ENCODE data around the gene ANO2. TPM values are rescaled to one million over a fixed set of nuclear protein-coding genes. Genes with fewer than 3 reads are reported as not detected.

The ANO2 gene
- total RNA-seq, 2 experiments from 2014 or later = not detected

GRCh38 chr12:5619628-5620027, 325.4 kb downstream of the ANO2 start:
- Mint-ChIP-seq H3K4me1 (no peaks in the 10 kb centered on the region), H3K4me3 (no peak overlapping the region), H3K9me3 (ENCODE audit: low read depth) (no peaks in the 10 kb centered on the region), H3K27me3 (no peaks in the 10 kb centered on the region), H3K36me3 (no peaks in the 10 kb centered on the region), H3K27ac (no peak overlapping the region)
- ATAC-seq = no peak
- no peak for DNase-seq
- CTCF ChIA-PET = no interaction called here

- ATAC-seq (no peak), DNase-seq (no peak)
- CTCF ChIA-PET = no interaction called here
- H3K9me3 Mint-ChIP-seq (ENCODE audit: low read depth) = no peaks in the 10 kb centered on the region
- no peaks in the 10 kb centered on the region for H3K27me3 Mint-ChIP-seq
- no peak overlapping the region for H3K4me3 Mint-ChIP-seq
- H3K27ac Mint-ChIP-seq = no peak overlapping the region
- H3K4me1 Mint-ChIP-seq = no peaks in the 10 kb centered on the region
- no peaks in the 10 kb centered on the region for H3K36me3 Mint-ChIP-seq
Observed at GRCh38 chr12:5616854-5617253, 328.2 kb downstream of the ANO2 start.

- Mint-ChIP-seq H3K9me3 (ENCODE audit: low read depth) (no peaks in the 10 kb centered on the region), H3K27me3 (no peaks in the 10 kb centered on the region), H3K4me3 (no peak overlapping the region), H3K4me1 (no peaks in the 10 kb centered on the region), H3K27ac (no peak overlapping the region), H3K36me3 (no peaks in the 10 kb centered on the region)
- DNase-seq (no peak), ATAC-seq (no peak)
- CTCF ChIA-PET = no interaction called here
Observed at GRCh38 chr12:5615760-5616159, 329.3 kb downstream of the ANO2 start.

- Mint-ChIP-seq H3K4me3 (no peak overlapping the region), H3K36me3 (no peaks in the 10 kb centered on the region), H3K27me3 (no peaks in the 10 kb centered on the region), H3K27ac (no peak overlapping the region), H3K4me1 (no peaks in the 10 kb centered on the region), H3K9me3 (ENCODE audit: low read depth) (no peaks in the 10 kb centered on the region)
- CTCF ChIA-PET = no interaction called here
- no peak for ATAC-seq
- no peak for DNase-seq
Observed at GRCh38 chr12:5614256-5614655, 330.8 kb downstream of the ANO2 start.

GRCh38 chr12:5612556-5613410, 332.3 kb downstream of the ANO2 start:
- CTCF ChIA-PET = no interaction called here
- H3K36me3 Mint-ChIP-seq = no peaks in the 10 kb centered on the region

GRCh38 chr12:5611162-5611561, 333.9 kb downstream of the ANO2 start:
- no peaks in the 10 kb centered on the region for H3K9me3 Mint-ChIP-seq (ENCODE audit: low read depth)
- H3K4me1 Mint-ChIP-seq = no peaks in the 10 kb centered on the region
- ATAC-seq (no peak), DNase-seq (no peak)
- no peak overlapping the region for H3K4me3 Mint-ChIP-seq
- no peaks in the 10 kb centered on the region for H3K36me3 Mint-ChIP-seq
- no peak overlapping the region for H3K27ac Mint-ChIP-seq
- CTCF ChIA-PET = no interaction called here
- H3K27me3 Mint-ChIP-seq = no peaks in the 10 kb centered on the region

More at GRCh38 chr12:5612556-5613410, 332.3 kb downstream of the ANO2 start:
- no peak for DNase-seq
- no peak overlapping the region for H3K4me3 Mint-ChIP-seq
- H3K4me1 Mint-ChIP-seq = no peaks in the 10 kb centered on the region
- ATAC-seq = no peak
- no peak overlapping the region for H3K27ac Mint-ChIP-seq
- no peaks in the 10 kb centered on the region for H3K27me3 Mint-ChIP-seq
- no peaks in the 10 kb centered on the region for H3K9me3 Mint-ChIP-seq (ENCODE audit: low read depth)

GRCh38 chr12:5599378-5599777, 345.7 kb downstream of the ANO2 start:
- Mint-ChIP-seq H3K27ac (no peak overlapping the region), H3K9me3 (ENCODE audit: low read depth) (no peaks in the 10 kb centered on the region), H3K4me3 (no peak overlapping the region), H3K36me3 (no peaks in the 10 kb centered on the region), H3K27me3 (peaks cover 6% of the 10 kb centered on the region), H3K4me1 (no peaks in the 10 kb centered on the region)
- ATAC-seq (no peak), DNase-seq (no peak)
- CTCF ChIA-PET = no interaction called here

- no peaks in the 10 kb centered on the region for H3K4me1 Mint-ChIP-seq
- no peak overlapping the region for H3K4me3 Mint-ChIP-seq
- no peak overlapping the region for H3K27ac Mint-ChIP-seq
- H3K27me3 Mint-ChIP-seq = peaks cover 3% of the 10 kb centered on the region
- ATAC-seq (no peak), DNase-seq (no peak)
- no peaks in the 10 kb centered on the region for H3K36me3 Mint-ChIP-seq
- H3K9me3 Mint-ChIP-seq (ENCODE audit: low read depth) = no peaks in the 10 kb centered on the region
- CTCF ChIA-PET = no interaction called here
Observed at GRCh38 chr12:5593998-5594397, 351.1 kb downstream of the ANO2 start.

- no peaks in the 10 kb centered on the region for H3K4me1 Mint-ChIP-seq
- H3K9me3 Mint-ChIP-seq (ENCODE audit: low read depth) = no peaks in the 10 kb centered on the region
- CTCF ChIA-PET = no interaction called here
- peaks cover 3% of the 10 kb centered on the region for H3K27me3 Mint-ChIP-seq
- no peak for ATAC-seq
- H3K4me3 Mint-ChIP-seq = no peak overlapping the region
- no peaks in the 10 kb centered on the region for H3K36me3 Mint-ChIP-seq
- no peak for DNase-seq
- H3K27ac Mint-ChIP-seq = no peak overlapping the region
Observed at GRCh38 chr12:5593086-5593485, 352.0 kb downstream of the ANO2 start.

GRCh38 chr12:5592310-5592709, 352.7 kb downstream of the ANO2 start:
- Mint-ChIP-seq H3K27me3 (peaks cover 3% of the 10 kb centered on the region), H3K36me3 (no peaks in the 10 kb centered on the region), H3K4me3 (no peak overlapping the region), H3K4me1 (no peaks in the 10 kb centered on the region), H3K9me3 (ENCODE audit: low read depth) (no peaks in the 10 kb centered on the region), H3K27ac (no peak overlapping the region)
- CTCF ChIA-PET = no interaction called here
- no peak for DNase-seq
- no peak for ATAC-seq

- no peak overlapping the region for H3K4me3 Mint-ChIP-seq
- no peaks in the 10 kb centered on the region for H3K27me3 Mint-ChIP-seq
- H3K9me3 Mint-ChIP-seq (ENCODE audit: low read depth) = no peaks in the 10 kb centered on the region
- H3K27ac Mint-ChIP-seq = no peak overlapping the region
- CTCF ChIA-PET = no interaction called here
- DNase-seq (no peak), ATAC-seq (no peak)
- H3K36me3 Mint-ChIP-seq = no peaks in the 10 kb centered on the region
- no peaks in the 10 kb centered on the region for H3K4me1 Mint-ChIP-seq
Observed at GRCh38 chr12:5590316-5590715, 354.7 kb downstream of the ANO2 start.

GRCh38 chr12:5589054-5589453, 356.0 kb downstream of the ANO2 start:
- no peaks in the 10 kb centered on the region for H3K36me3 Mint-ChIP-seq
- no peaks in the 10 kb centered on the region for H3K9me3 Mint-ChIP-seq (ENCODE audit: low read depth)
- DNase-seq = no peak
- no peaks in the 10 kb centered on the region for H3K27me3 Mint-ChIP-seq
- no peaks in the 10 kb centered on the region for H3K4me1 Mint-ChIP-seq
- ATAC-seq = no peak
- H3K27ac Mint-ChIP-seq = no peak overlapping the region
- H3K4me3 Mint-ChIP-seq = no peak overlapping the region
- CTCF ChIA-PET = no interaction called here

GRCh38 chr12:5588591-5588990, 356.5 kb downstream of the ANO2 start:
- Mint-ChIP-seq H3K27ac (no peak overlapping the region), H3K4me3 (no peak overlapping the region), H3K36me3 (no peaks in the 10 kb centered on the region), H3K9me3 (ENCODE audit: low read depth) (no peaks in the 10 kb centered on the region), H3K27me3 (no peaks in the 10 kb centered on the region), H3K4me1 (no peaks in the 10 kb centered on the region)
- ATAC-seq = no peak
- DNase-seq = no peak
- CTCF ChIA-PET = no interaction called here

- Mint-ChIP-seq H3K4me3 (no peak overlapping the region), H3K27ac (no peak overlapping the region), H3K4me1 (no peaks in the 10 kb centered on the region), H3K9me3 (ENCODE audit: low read depth) (no peaks in the 10 kb centered on the region), H3K27me3 (no peaks in the 10 kb centered on the region), H3K36me3 (no peaks in the 10 kb centered on the region)
- ATAC-seq = no peak
- DNase-seq = no peak
- CTCF ChIA-PET = no interaction called here
Observed at GRCh38 chr12:5588176-5588575, 356.9 kb downstream of the ANO2 start.

GRCh38 chr12:5587711-5588121, 357.3 kb downstream of the ANO2 start:
- no peaks in the 10 kb centered on the region for H3K27me3 Mint-ChIP-seq
- H3K36me3 Mint-ChIP-seq = no peaks in the 10 kb centered on the region
- DNase-seq (no peak), ATAC-seq (no peak)
- H3K9me3 Mint-ChIP-seq (ENCODE audit: low read depth) = no peaks in the 10 kb centered on the region
- no peak overlapping the region for H3K27ac Mint-ChIP-seq
- no peaks in the 10 kb centered on the region for H3K4me1 Mint-ChIP-seq
- CTCF ChIA-PET = no interaction called here
- no peak overlapping the region for H3K4me3 Mint-ChIP-seq

Data from activated CD8-positive, alpha-beta memory T cell treated with anti-CD3 and anti-CD28 coated beads, Interleukin-2, amount 10 ng/mL, durations not matched to agents 7 days and 5 days (primary cell).